Measurements from ENCODE around the gene ZBTB37. TPM values are rescaled to one million over a fixed set of nuclear protein-coding genes. Genes with fewer than 3 reads are reported as not detected.

The ZBTB37 gene
- total and polyA plus RNA-seq, 9 of the 15 experiments (the other 6 are each of a cell fraction or from before 2014, with no cell fraction given): 1.3 to 13.9 (median 5.4) TPM

DNA sequence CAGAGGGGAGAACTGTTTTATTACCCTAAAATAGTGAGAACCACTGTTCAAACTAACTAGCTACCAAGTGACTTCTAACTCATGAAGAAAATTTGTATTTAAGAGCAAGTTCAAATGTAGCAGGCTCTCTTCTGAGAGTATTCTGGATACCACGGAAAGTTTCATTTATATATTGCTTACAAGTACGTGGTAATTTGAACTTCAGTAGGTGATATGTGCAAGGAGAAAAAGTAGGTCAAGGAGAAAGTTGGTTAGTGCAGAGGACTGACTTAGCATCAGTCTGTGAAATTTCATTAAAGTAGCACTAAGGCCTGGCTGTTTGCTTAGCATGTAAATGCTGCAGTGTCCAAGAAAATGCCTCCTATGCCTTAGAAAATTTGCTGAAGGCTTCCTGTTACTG is 32.2 kb downstream of the ZBTB37 start (continued):
- TF ChIP-seq LCOR (CRISPR knock-in tag; IDR thresholded peaks at IDR 0.05) (no peak), ZBTB8A (IDR thresholded peaks at IDR 0.05; ENCODE audit: partially characterized antibody) (no peak), ZNF311 (CRISPR knock-in tag; IDR thresholded peaks at IDR 0.05) (no peak), FIP1L1 (IDR thresholded peaks at IDR 0.05; ENCODE audit: low read depth, low read length, poor library complexity, severe bottlenecking) (no peak), TARDBP (IDR thresholded peaks at IDR 0.05) (no peak), ASH1L (IDR thresholded peaks at IDR 0.05; ENCODE audit: borderline replicate concordance, low read depth, partially characterized antibody) (no peak), DIDO1 (tag; IDR thresholded peaks at IDR 0.05; ENCODE audit: low read depth) (no peak), TAF1 (IDR thresholded peaks at IDR 0.05; ENCODE audit: control insufficient read depth, extremely low read depth, insufficient read depth, low read length, severe bottlenecking) (no peak)
- TF ChIP-seq, protein P1, sequence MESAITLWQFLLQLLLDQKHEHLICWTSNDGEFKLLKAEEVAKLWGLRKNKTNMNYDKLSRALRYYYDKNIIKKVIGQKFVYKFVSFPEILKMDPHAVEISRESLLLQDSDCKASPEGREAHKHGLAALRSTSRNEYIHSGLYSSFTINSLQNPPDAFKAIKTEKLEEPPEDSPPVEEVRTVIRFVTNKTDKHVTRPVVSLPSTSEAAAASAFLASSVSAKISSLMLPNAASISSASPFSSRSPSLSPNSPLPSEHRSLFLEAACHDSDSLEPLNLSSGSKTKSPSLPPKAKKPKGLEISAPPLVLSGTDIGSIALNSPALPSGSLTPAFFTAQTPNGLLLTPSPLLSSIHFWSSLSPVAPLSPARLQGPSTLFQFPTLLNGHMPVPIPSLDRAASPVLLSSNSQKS (CRISPR knock-in tag; IDR thresholded peaks at IDR 0.05): no peak

DNA sequence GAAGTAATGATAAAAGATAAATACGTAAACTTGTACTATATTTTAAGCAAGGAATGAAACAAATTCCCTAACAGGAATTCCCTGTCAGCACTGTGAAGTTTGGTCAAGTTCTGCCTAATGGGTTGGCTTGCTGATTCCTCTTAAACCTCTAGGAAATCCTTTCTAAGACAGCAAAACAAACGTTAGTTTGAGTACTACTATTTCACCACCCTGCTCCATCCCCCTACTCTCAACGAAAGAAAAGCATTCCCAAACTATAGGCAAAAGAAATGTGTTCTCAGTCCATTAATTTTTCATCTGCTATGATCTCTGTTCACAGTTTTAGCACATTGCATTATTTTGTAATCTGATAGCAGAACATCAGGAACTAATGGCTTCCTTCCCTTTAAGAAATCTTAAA is 32.8 kb downstream of the ZBTB37 start:
- ATAC-seq (no peak), DNase-seq (ENCODE audit: extremely low read depth in 1 of 4, low spot score in 3 of 4) (no peak), FAIRE-seq (no peak)
- TF ChIP-seq TAL1 (IDR thresholded peaks at IDR 0.05): no peak
- TF ChIP-seq, protein P2, sequence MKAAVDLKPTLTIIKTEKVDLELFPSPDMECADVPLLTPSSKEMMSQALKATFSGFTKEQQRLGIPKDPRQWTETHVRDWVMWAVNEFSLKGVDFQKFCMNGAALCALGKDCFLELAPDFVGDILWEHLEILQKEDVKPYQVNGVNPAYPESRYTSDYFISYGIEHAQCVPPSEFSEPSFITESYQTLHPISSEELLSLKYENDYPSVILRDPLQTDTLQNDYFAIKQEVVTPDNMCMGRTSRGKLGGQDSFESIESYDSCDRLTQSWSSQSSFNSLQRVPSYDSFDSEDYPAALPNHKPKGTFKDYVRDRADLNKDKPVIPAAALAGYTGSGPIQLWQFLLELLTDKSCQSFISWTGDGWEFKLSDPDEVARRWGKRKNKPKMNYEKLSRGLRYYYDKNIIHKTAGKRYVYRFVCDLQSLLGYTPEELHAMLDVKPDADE (conservative IDR thresholded peaks at IDR 0.05; ENCODE audit: control insufficient read depth, low read depth, low read length): no peak
- TF ChIP-seq ZNF699 (CRISPR knock-in tag; IDR thresholded peaks at IDR 0.05; ENCODE audit: insufficient replicate concordance): no peak
- no peak for TF ChIP-seq ZNF12 (CRISPR knock-in tag; IDR thresholded peaks at IDR 0.05)
- no peak for TF ChIP-seq SIRT6 (IDR thresholded peaks at IDR 0.05; ENCODE audit: low read depth, low read length)
- no peak for TF ChIP-seq JUN (IDR thresholded peaks at IDR 0.05; ENCODE audit: borderline replicate concordance, low read depth, low read length)
- TF ChIP-seq JUN (CRISPR knock-in tag; IDR thresholded peaks at IDR 0.05; ENCODE audit: borderline replicate concordance): no peak
- H3K4me3 ChIP-seq: no peak overlapping the region
- H3K4me2 ChIP-seq (ENCODE audit: insufficient read depth, low read length): no peak overlapping the region
- H3K79me2 ChIP-seq (ENCODE audit: control insufficient read depth, insufficient read depth, low read length): no peaks in the 10 kb centered on the region
- no peak overlapping the region for H3K27ac ChIP-seq (ENCODE audit: extremely low read depth, low read depth, low read length)
- H3K36me3 ChIP-seq (ENCODE audit: control insufficient read depth, insufficient read depth, low read length): no peaks in the 10 kb centered on the region
- H2AFZ ChIP-seq (ENCODE audit: low read depth, low read length): no peak overlapping the region
- H3K27me3 ChIP-seq (ENCODE audit: control insufficient read depth in 2 of 2, insufficient read depth in 2 of 2, low read length in 2 of 2): no peaks in the 10 kb centered on the region
- ChIA-PET POLR2A (interaction anchor here (0.8 kb wide), 1 partner anchor 25 kb away, joined by 3 read pairs; no protein-coding TSS in a partner anchor), CTCF (ENCODE audit: low intra/inter-chr PET ratio) (no interaction called here)
- no peaks in the 10 kb centered on the region for H3K9me3 ChIP-seq (replicated peaks; ENCODE audit: control insufficient read depth, insufficient read depth, low read depth, low read length)
- BruUV-seq (replicated peaks): no TSS peak
- intact Hi-C loops (cut with micrococcal nuclease) (no loop called here), in situ Hi-C loops (cut with MboI) (no loop called here)
- no peaks in the 10 kb centered on the region for H3K4me1 ChIP-seq (replicated peaks in 1 of 2; ENCODE audit: control insufficient read depth in 2 of 2, insufficient read depth in 2 of 2, low read length in 2 of 2)
- H3K9me1 ChIP-seq (ENCODE audit: control insufficient read depth, insufficient read depth, low read length): no peaks in the 10 kb centered on the region
- H4K20me1 ChIP-seq (replicated peaks; ENCODE audit: control insufficient read depth, insufficient read depth, low read length): no peaks in the 10 kb centered on the region
- no peak overlapping the region for H3K9ac ChIP-seq (ENCODE audit: insufficient read depth in 1 of 2, low read depth in 2 of 2, low read length in 2 of 2)
- 27% methylated on average over 3 of the region's 3 CpGs for WGBS (ENCODE audit: insufficient coverage, low coverage, missing lambda C conversion rate)

Measured in K562 (cell line).